Chondrocyte (in vitro differentiated cells): ENCODE results near the gene PIK3R1. TPM values are rescaled to one million over a fixed set of nuclear protein-coding genes. Genes with fewer than 3 reads are reported as not detected.

Experiments
- DNase-seq: peaks from one replicate; pipeline ENCODE4 v3.0.0; 2021; ENCODE audit warnings: mixed read lengths, low spot score
- H3K27ac Mint-ChIP-seq: one replicate; pipeline ENCODE4 v1.8.0; 2021; ENCODE audit warnings: mild to moderate bottlenecking, moderate library complexity, mixed read lengths; ENCODE audit not compliant: unreplicated experiment
- H3K27me3 Mint-ChIP-seq: 2 replicates; pipeline ENCODE4 v1.8.0; 2021; ENCODE audit warnings: low read depth, mixed read lengths
- H3K36me3 Mint-ChIP-seq: 2 replicates; pipeline ENCODE4 v1.8.0; 2021; ENCODE audit warnings: low read depth, mixed read lengths
- H3K4me1 Mint-ChIP-seq: 2 replicates; pipeline ENCODE4 v1.8.0; 2021; ENCODE audit warnings: low read depth, mild to moderate bottlenecking, mixed read lengths
- H3K4me3 Mint-ChIP-seq: one replicate; pipeline ENCODE4 v1.8.0; 2021; ENCODE audit warnings: mild to moderate bottlenecking, moderate library complexity, mixed read lengths; ENCODE audit not compliant: unreplicated experiment
- H3K9me3 Mint-ChIP-seq: 2 replicates; pipeline ENCODE4 v1.8.0; 2021; ENCODE audit warnings: low read depth, mixed read lengths
- CTCF ChIP-seq: fragments of 200-600 bp; sonication (generic); IDR thresholded peaks from 2 replicates; pipeline ENCODE4 v1.5.0; 2021; ENCODE audit warnings: antibody characterized with exemption, mild to moderate bottlenecking, moderate library complexity
- total RNA-seq: library from RNA; stranded (reverse); gene quantifications from 3 replicates; pipeline ENCODE4 v1.2.1, GENCODE V29; 2021

PIK3R1 gene
- total RNA-seq, 1 donor from 2014 or later, result 60.7 TPM

GRCh38 chr5:68316469-68316868 is 100.9 kb downstream of the PIK3R1 start:
- no peak overlapping the region for H3K27ac Mint-ChIP-seq
- peaks cover 15% of the 10 kb centered on the region for H3K4me1 Mint-ChIP-seq
- H3K4me3 Mint-ChIP-seq, result no peak overlapping the region
- H3K27me3 Mint-ChIP-seq, result no peaks in the 10 kb centered on the region
- no peaks in the 10 kb centered on the region for H3K36me3 Mint-ChIP-seq
- no peak for DNase-seq
- peaks cover 4% of the 10 kb centered on the region for H3K9me3 Mint-ChIP-seq
- TF ChIP-seq CTCF, result no peak

DNA sequence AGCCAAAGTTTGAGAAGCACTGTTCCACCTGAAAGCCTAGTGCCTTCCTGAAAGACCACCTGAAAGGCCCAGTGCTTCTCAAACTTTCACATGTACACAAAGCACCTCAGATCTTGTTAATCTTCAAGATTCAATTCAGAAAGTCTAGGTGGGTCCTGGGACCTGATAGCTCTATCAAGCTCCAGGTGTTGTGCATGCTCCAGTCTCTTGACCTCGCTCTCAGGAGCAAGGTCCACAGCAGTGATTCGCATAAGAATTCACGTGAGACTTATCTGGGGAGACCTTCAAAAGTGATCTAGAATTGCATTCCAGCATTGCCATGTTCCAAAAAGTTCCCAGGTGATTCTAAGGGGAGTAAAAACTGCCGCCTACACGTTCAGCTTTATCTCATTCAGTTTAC is 102.1 kb downstream of the PIK3R1 start:
- no peak overlapping the region for H3K4me3 Mint-ChIP-seq
- H3K4me1 Mint-ChIP-seq, result peaks cover 15% of the 10 kb centered on the region
- no peaks in the 10 kb centered on the region for H3K27me3 Mint-ChIP-seq
- H3K27ac Mint-ChIP-seq, result no peak overlapping the region
- H3K9me3 Mint-ChIP-seq, result peaks cover 1% of the 10 kb centered on the region
- no peaks in the 10 kb centered on the region for H3K36me3 Mint-ChIP-seq
- DNase-seq, result no peak
- no peak for TF ChIP-seq CTCF

- Mint-ChIP-seq H3K27me3 (no peaks in the 10 kb centered on the region), H3K4me3 (no peak overlapping the region), H3K27ac (no peak overlapping the region), H3K36me3 (no peaks in the 10 kb centered on the region), H3K9me3 (no peaks in the 10 kb centered on the region), H3K4me1 (peaks cover 15% of the 10 kb centered on the region)
- no peak for TF ChIP-seq CTCF
- no peak for DNase-seq
Measured at GRCh38 chr5:68318955-68319705, 103.6 kb downstream of the PIK3R1 start.

- Mint-ChIP-seq H3K4me3 (no peak overlapping the region), H3K27me3 (no peaks in the 10 kb centered on the region), H3K4me1 (peaks cover 15% of the 10 kb centered on the region), H3K9me3 (no peaks in the 10 kb centered on the region), H3K36me3 (no peaks in the 10 kb centered on the region), H3K27ac (peak overlapping the region; percentile 3)
- DNase-seq, result no peak
- no peak for TF ChIP-seq CTCF
Measured at GRCh38 chr5:68319706-68320412, 104.3 kb downstream of the PIK3R1 start.

- no peak overlapping the region for H3K4me3 Mint-ChIP-seq
- TF ChIP-seq CTCF, result no peak
- peaks cover 15% of the 10 kb centered on the region for H3K4me1 Mint-ChIP-seq
- no peaks in the 10 kb centered on the region for H3K27me3 Mint-ChIP-seq
- H3K27ac Mint-ChIP-seq, result no peak overlapping the region
- no peaks in the 10 kb centered on the region for H3K9me3 Mint-ChIP-seq
- H3K36me3 Mint-ChIP-seq, result no peaks in the 10 kb centered on the region
- no peak for DNase-seq
Measured at GRCh38 chr5:68320413-68320986, 104.9 kb downstream of the PIK3R1 start.
